Panc1 (cell line): ENCODE data around the gene LRTM1. TPM values are rescaled to one million over a fixed set of nuclear protein-coding genes. Genes with fewer than 3 reads are reported as not detected.

Experiments
- ATAC-seq: fragments of 200-7000 bp; cut with Tn5 transposase; 2 replicates; pipeline ENCODE4 v1.9.1; 2020; ENCODE audit warnings: mild to moderate bottlenecking, moderate library complexity
- BruUV-seq: library from RNA; stranded (reverse); fragments of 400-500 nt; replicated peaks from 2 replicates; lab custom pipeline; 2021; lab: Mats Ljungman, UMichigan
- CTCF ChIA-PET: fragments of 300-600 bp; sonication (Branson Sonifier 250); formaldehyde crosslinking; loops from one replicate; lab custom pipeline; 2022; ENCODE audit warnings: antibody characterized with exemption; lab: Charles Lee
- POLR2A ChIA-PET: fragments of 300-600 bp; sonication (Branson Sonifier 250); formaldehyde crosslinking; loops from one replicate; lab custom pipeline; 2022; ENCODE audit warnings: antibody characterized with exemption; lab: Charles Lee
- DNase-seq: peaks from one replicate; pipeline ENCODE4 v3.0.0-alpha.2; 2010; ENCODE audit warnings: low read depth, low spot score
- H3K27ac ChIP-seq: 2 replicates; pipeline ENCODE4 v1.5.1; 2011; ENCODE audit warnings: mild to moderate bottlenecking, low read length, inconsistent platforms
- H3K27me3 ChIP-seq: fragments of 200-500 bp; sonication (Bioruptor generic); 2 replicates; pipeline ENCODE4 v1.6.0; 2014; ENCODE audit warnings: low read length, inconsistent platforms; ENCODE audit not compliant: control insufficient read depth, insufficient read depth
- H3K36me3 ChIP-seq: fragments of 200-500 bp; sonication (Bioruptor generic); 2 replicates; pipeline ENCODE4 v1.5.1; 2014; ENCODE audit warnings: inconsistent platforms, mild to moderate bottlenecking, low read length, moderate library complexity; ENCODE audit not compliant: control insufficient read depth, insufficient read depth
- H3K4me1 ChIP-seq: 2 replicates; pipeline ENCODE4 v1.5.1; 2011; ENCODE audit warnings: inconsistent platforms, mild to moderate bottlenecking, low read length, moderate library complexity; ENCODE audit not compliant: control insufficient read depth, insufficient read depth
- H3K4me3 ChIP-seq, 2 experiments: 2 replicates each; pipeline ENCODE4 v1.5.1; 2011 to 2012; ENCODE audit warnings: low read depth in 2 of 2, low read length in 2 of 2, mild to moderate bottlenecking in 2 of 2, inconsistent platforms in 1 of 2, moderate library complexity in 1 of 2
- H3K9me3 ChIP-seq: fragments of 200-500 bp; sonication (Bioruptor generic); 2 replicates; pipeline ENCODE4 v1.5.1; 2014; ENCODE audit warnings: low read depth, mild to moderate bottlenecking, inconsistent platforms, low read length, moderate library complexity; ENCODE audit not compliant: control insufficient read depth, insufficient read depth
- CTCF ChIP-seq: fragments of 450-650 bp; IDR thresholded peaks from 2 replicates; pipeline ENCODE4 v1.5.1; 2017; ENCODE audit warnings: mild to moderate bottlenecking
- POLR2AphosphoS5 ChIP-seq: IDR thresholded peaks from 2 replicates; pipeline ENCODE4 v1.6.1; 2012; ENCODE audit warnings: mild to moderate bottlenecking, low read depth, low read length, moderate library complexity
- SIN3A ChIP-seq: IDR thresholded peaks from 2 replicates; pipeline ENCODE4 v1.6.1; 2012; ENCODE audit warnings: low read depth, mild to moderate bottlenecking, low read length, moderate library complexity, borderline replicate concordance; ENCODE audit not compliant: insufficient read depth
- TCF7L2 ChIP-seq: IDR thresholded peaks from 2 replicates; pipeline ENCODE4 v1.6.1; 2011; ENCODE audit warnings: mild to moderate bottlenecking, low read depth, low read length, inconsistent platforms
- in situ Hi-C: cut with HindIII; loops from 2 replicates; pipeline ENCODE4 v1.10.0; 2016; ENCODE audit warnings: low sequenced_read_pairs, low pct_unique_long_range_greater_than_20kb
- intact Hi-C: fragments of 100-400 bp; cut with micrococcal nuclease; formaldehyde crosslinking; loops from one replicate; pipeline ENCODE4 v1.10.0; 2022; ENCODE audit not compliant: unreplicated experiment
- total RNA-seq: library from RNA; stranded (reverse); gene quantifications from one replicate; pipeline ENCODE4 v1.2.1, GENCODE V29; 2021; ENCODE audit not compliant: unreplicated experiment
- TF ChIP-seq, protein P1 (sequence below), 2 experiments: IDR thresholded peaks; 2 replicates each; pipeline ENCODE4 v1.6.1; 2011 to 2012; ENCODE audit warnings: low read depth in 2 of 2, control low read depth in 1 of 2, low read length in 1 of 2, mild to moderate bottlenecking in 1 of 2, moderate library complexity in 1 of 2; ENCODE audit not compliant: insufficient read depth in 1 of 2

The LRTM1 gene
- total RNA-seq, 1 experiment from 2014 or later = not detected

GRCh38 chr3:54874816-54875556 lies 52.9 kb downstream of the LRTM1 start:
- POLR2A ChIA-PET = no interaction called here

GRCh38 chr3:54873059-54874010 lies 54.5 kb downstream of the LRTM1 start:
- DNase-seq (no peak), ATAC-seq (no peak)
- no peaks in the 10 kb centered on the region for H3K27me3 ChIP-seq
- H3K4me3 ChIP-seq = no peak overlapping the region
- in situ Hi-C loops (no loop called here), intact Hi-C loops (no loop called here)
- no peaks in the 10 kb centered on the region for H3K36me3 ChIP-seq
- ChIA-PET CTCF (no interaction called here), POLR2A (no interaction called here)
- no peaks in the 10 kb centered on the region for H3K4me1 ChIP-seq
- no peaks in the 10 kb centered on the region for H3K9me3 ChIP-seq
- peak overlapping the region; percentile 34; the same call in 1 of the 2 replicates for H3K27ac ChIP-seq
- no peak for TF ChIP-seq POLR2AphosphoS5
- BruUV-seq = no TSS peak

More at GRCh38 chr3:54874816-54875556, 52.9 kb downstream of the LRTM1 start:
- DNase-seq (no peak), ATAC-seq (no peak)
- Histone ChIP-seq H3K9me3 (no peaks in the 10 kb centered on the region), H3K4me3 (no peak overlapping the region), H3K27ac (no peak overlapping the region; the same call in 1 of the 2 replicates), H3K4me1 (no peaks in the 10 kb centered on the region), H3K36me3 (no peaks in the 10 kb centered on the region), H3K27me3 (no peaks in the 10 kb centered on the region)
- intact Hi-C loops (no loop called here), in situ Hi-C loops (no loop called here)
- BruUV-seq = no TSS peak
- CTCF ChIA-PET = no interaction called here
- TF ChIP-seq, protein P1, sequence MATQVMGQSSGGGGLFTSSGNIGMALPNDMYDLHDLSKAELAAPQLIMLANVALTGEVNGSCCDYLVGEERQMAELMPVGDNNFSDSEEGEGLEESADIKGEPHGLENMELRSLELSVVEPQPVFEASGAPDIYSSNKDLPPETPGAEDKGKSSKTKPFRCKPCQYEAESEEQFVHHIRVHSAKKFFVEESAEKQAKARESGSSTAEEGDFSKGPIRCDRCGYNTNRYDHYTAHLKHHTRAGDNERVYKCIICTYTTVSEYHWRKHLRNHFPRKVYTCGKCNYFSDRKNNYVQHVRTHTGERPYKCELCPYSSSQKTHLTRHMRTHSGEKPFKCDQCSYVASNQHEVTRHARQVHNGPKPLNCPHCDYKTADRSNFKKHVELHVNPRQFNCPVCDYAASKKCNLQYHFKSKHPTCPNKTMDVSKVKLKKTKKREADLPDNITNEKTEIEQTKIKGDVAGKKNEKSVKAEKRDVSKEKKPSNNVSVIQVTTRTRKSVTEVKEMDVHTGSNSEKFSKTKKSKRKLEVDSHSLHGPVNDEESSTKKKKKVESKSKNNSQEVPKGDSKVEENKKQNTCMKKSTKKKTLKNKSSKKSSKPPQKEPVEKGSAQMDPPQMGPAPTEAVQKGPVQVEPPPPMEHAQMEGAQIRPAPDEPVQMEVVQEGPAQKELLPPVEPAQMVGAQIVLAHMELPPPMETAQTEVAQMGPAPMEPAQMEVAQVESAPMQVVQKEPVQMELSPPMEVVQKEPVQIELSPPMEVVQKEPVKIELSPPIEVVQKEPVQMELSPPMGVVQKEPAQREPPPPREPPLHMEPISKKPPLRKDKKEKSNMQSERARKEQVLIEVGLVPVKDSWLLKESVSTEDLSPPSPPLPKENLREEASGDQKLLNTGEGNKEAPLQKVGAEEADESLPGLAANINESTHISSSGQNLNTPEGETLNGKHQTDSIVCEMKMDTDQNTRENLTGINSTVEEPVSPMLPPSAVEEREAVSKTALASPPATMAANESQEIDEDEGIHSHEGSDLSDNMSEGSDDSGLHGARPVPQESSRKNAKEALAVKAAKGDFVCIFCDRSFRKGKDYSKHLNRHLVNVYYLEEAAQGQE (IDR thresholded peaks at IDR 0.05; ENCODE audit: insufficient read depth in 1 of 2, low read depth in 2 of 2, low read length in 1 of 2) = no peak
- TF ChIP-seq TCF7L2 = no peak
- no peak for TF ChIP-seq POLR2AphosphoS5
- no peak for TF ChIP-seq SIN3A
- TF ChIP-seq CTCF = no peak
